OCI-LY7 (cell line): ENCODE measurements around the gene TRIM9. TPM values are rescaled to one million over a fixed set of nuclear protein-coding genes. Genes with fewer than 3 reads are reported as not detected.

Experiments
- BruUV-seq: library from RNA; stranded (reverse); fragments of 400-500 nt; replicated peaks from 2 replicates; lab custom pipeline; 2021; lab: Mats Ljungman, UMichigan
- CTCF ChIA-PET: fragments of 300-600 bp; sonication (Branson Sonifier 250); formaldehyde crosslinking; loops from one replicate; lab custom pipeline; 2022; ENCODE audit warnings: antibody characterized with exemption; ENCODE audit not compliant: unreplicated experiment; lab: Charles Lee
- POLR2A ChIA-PET: fragments of 300-600 bp; sonication (Branson Sonifier 250); formaldehyde crosslinking; loops from one replicate; lab custom pipeline; 2022; ENCODE audit warnings: antibody characterized with exemption; lab: Charles Lee
- DNase-seq: peaks from one replicate; pipeline ENCODE4 v3.0.0-alpha.2; 2015; ENCODE audit warnings: low spot score
- H2AFZ ChIP-seq: fragments of 200-600 bp; sonication (generic), shearing (Covaris generic); 2 replicates; pipeline ENCODE4 v1.6.1; 2014; ENCODE audit warnings: mild to moderate bottlenecking, antibody characterized with exemption, low read length, moderate library complexity
- H3K27ac ChIP-seq: fragments of 200-600 bp; sonication (generic); 2 replicates; pipeline ENCODE4 v1.5.1; 2014; ENCODE audit warnings: mixed run types, low read depth, mild to moderate bottlenecking, moderate library complexity, low read length, inconsistent platforms; ENCODE audit not compliant: poor library complexity, severe bottlenecking
- H3K36me3 ChIP-seq: fragments of 200-600 bp; sonication (generic); 2 replicates; pipeline ENCODE4 v1.6.1; 2014; ENCODE audit warnings: mild to moderate bottlenecking, antibody characterized with exemption, low read length, moderate library complexity, mixed read lengths; ENCODE audit not compliant: insufficient read depth
- H3K4me1 ChIP-seq: fragments of 200-600 bp; sonication (generic); 2 replicates; pipeline ENCODE4 v1.5.1; 2014; ENCODE audit warnings: mild to moderate bottlenecking, low read length; ENCODE audit not compliant: insufficient read depth, poor library complexity, severe bottlenecking
- H3K4me2 ChIP-seq: fragments of 200-600 bp; sonication (generic); 2 replicates; pipeline ENCODE4 v1.6.1; 2014; ENCODE audit warnings: mild to moderate bottlenecking, low read length
- H3K4me3 ChIP-seq: fragments of 200-600 bp; sonication (generic); 2 replicates; pipeline ENCODE4 v1.5.1; 2014; ENCODE audit warnings: mild to moderate bottlenecking, low read depth, low read length; ENCODE audit not compliant: poor library complexity, severe bottlenecking
- H3K79me2 ChIP-seq: fragments of 200-600 bp; sonication (generic); 2 replicates; pipeline ENCODE4 v1.6.1; 2016; ENCODE audit warnings: low read depth, mild to moderate bottlenecking, low read length, moderate library complexity, mixed read lengths; ENCODE audit not compliant: insufficient read depth
- H3K9me2 ChIP-seq: fragments of 200-600 bp; sonication (generic); 2 replicates; pipeline ENCODE4 v1.6.1; 2016; ENCODE audit warnings: mild to moderate bottlenecking, low read length, mixed read lengths; ENCODE audit not compliant: insufficient read depth
- H3K9me3 ChIP-seq: fragments of 200-600 bp; sonication (generic); 2 replicates; pipeline ENCODE4 v1.6.1; 2014; ENCODE audit warnings: mild to moderate bottlenecking, mixed run types, low read length, mixed read lengths
- H4K20me1 ChIP-seq: fragments of 200-600 bp; sonication (generic); 2 replicates; pipeline ENCODE4 v1.6.1; 2014; ENCODE audit warnings: mild to moderate bottlenecking, antibody characterized with exemption, low read length, moderate library complexity, mixed read lengths; ENCODE audit not compliant: insufficient read depth
- EZH2phosphoT487 ChIP-seq: fragments of 200-600 bp; sonication (generic); IDR thresholded peaks from 2 replicates; pipeline ENCODE4 v1.6.1; 2018; ENCODE audit warnings: low read depth, borderline replicate concordance, mild to moderate bottlenecking, mixed run types, antibody characterized with exemption, low read length, moderate library complexity, mixed read lengths
- intact Hi-C: fragments of 100-400 bp; cut with micrococcal nuclease; formaldehyde crosslinking; loops from one replicate; pipeline ENCODE4 v1.10.0; 2022; ENCODE audit not compliant: unreplicated experiment
- total RNA-seq, 2 experiments: library from RNA; depleted of rRNA in 1 of 2; stranded (reverse); fragments of >200 nt in 1 of 2; shearing (Covaris generic) in 1 of 2; gene quantifications; 2 replicates each; pipeline ENCODE4 v1.2.3, GENCODE V29; 2014 to 2022
- TF ChIP-seq, protein P1 (sequence below): fragments of 200-600 bp; sonication (generic); conservative IDR thresholded peaks from 2 replicates; pipeline ENCODE4 v1.5.1; 2014; ENCODE audit warnings: mild to moderate bottlenecking, antibody characterized with exemption, low read length, moderate library complexity, mixed read lengths

Gene TRIM9
- total RNA-seq, 2 experiments from 2014 or later: 1.4 to 7.9 TPM

DNA sequence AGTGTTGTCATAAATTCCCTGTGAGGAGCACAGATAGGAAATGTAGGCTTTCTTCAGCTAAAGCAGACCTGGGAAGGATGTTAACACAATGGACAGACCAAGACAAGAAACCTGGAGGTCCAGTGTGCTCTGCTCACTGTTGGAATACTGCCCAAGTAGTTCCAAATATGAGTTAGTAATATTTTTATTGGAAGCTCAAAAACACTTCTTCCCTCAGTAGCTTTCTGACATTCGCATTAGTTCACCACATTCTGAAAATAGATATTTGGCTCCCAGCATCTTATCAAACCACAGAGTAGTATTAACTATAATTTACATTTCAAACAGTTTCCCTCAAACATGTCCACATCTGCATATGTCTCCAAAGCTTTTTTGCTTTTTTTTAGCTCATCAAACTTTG, 75.8 kb downstream of the TRIM9 start:
- Histone ChIP-seq H3K4me3 (no peak overlapping the region), H3K27ac (no peak overlapping the region), H2AFZ (no peak overlapping the region), H3K9me2 (no peaks in the 10 kb centered on the region), H3K79me2 (no peaks in the 10 kb centered on the region), H3K4me1 (no peaks in the 10 kb centered on the region), H3K36me3 (no peaks in the 10 kb centered on the region), H3K4me2 (no peak overlapping the region), H3K9me3 (no peaks in the 10 kb centered on the region), H4K20me1 (no peaks in the 10 kb centered on the region)
- CTCF ChIA-PET: no interaction called here
- DNase-seq: no peak
- intact Hi-C loops: no loop called here
- BruUV-seq: no TSS peak
- TF ChIP-seq, protein P1, sequence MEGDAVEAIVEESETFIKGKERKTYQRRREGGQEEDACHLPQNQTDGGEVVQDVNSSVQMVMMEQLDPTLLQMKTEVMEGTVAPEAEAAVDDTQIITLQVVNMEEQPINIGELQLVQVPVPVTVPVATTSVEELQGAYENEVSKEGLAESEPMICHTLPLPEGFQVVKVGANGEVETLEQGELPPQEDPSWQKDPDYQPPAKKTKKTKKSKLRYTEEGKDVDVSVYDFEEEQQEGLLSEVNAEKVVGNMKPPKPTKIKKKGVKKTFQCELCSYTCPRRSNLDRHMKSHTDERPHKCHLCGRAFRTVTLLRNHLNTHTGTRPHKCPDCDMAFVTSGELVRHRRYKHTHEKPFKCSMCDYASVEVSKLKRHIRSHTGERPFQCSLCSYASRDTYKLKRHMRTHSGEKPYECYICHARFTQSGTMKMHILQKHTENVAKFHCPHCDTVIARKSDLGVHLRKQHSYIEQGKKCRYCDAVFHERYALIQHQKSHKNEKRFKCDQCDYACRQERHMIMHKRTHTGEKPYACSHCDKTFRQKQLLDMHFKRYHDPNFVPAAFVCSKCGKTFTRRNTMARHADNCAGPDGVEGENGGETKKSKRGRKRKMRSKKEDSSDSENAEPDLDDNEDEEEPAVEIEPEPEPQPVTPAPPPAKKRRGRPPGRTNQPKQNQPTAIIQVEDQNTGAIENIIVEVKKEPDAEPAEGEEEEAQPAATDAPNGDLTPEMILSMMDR: no peak
- TF ChIP-seq EZH2phosphoT487: no peak
- POLR2A ChIA-PET: interaction anchor here (1.1 kb wide), 1 partner anchor 21 kb away, joined by 3 read pairs; no protein-coding TSS in a partner anchor

DNA sequence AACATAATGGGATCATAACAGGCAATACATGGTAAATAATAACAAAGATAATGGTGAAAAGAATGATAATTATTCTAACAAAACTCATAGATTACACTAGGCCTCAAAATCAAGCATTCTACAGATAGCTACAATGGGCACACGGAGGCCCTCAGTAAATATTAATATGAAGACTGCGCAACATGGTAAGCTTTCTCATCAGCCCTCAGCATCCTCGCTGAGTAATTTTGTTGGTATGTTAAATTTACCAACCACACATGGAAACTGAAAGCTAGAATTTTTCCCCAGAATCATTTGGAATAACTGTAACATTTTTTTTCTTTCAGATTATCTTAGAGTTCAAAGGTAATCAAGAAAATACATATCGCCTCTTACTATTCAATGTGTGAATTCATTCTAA, 76.4 kb downstream of the TRIM9 start:
- Histone ChIP-seq H3K4me2 (no peak overlapping the region), H3K4me3 (no peak overlapping the region), H3K36me3 (no peaks in the 10 kb centered on the region), H3K4me1 (no peaks in the 10 kb centered on the region), H4K20me1 (no peaks in the 10 kb centered on the region), H3K27ac (no peak overlapping the region), H2AFZ (no peak overlapping the region), H3K79me2 (no peaks in the 10 kb centered on the region), H3K9me3 (no peaks in the 10 kb centered on the region), H3K9me2 (no peaks in the 10 kb centered on the region)
- ChIA-PET POLR2A (interaction anchor here (0.8 to 1.1 kb wide), 2 partner anchors 9 to 20 kb away, joined by 3 to 4 read pairs; no protein-coding TSS in a partner anchor), CTCF (no interaction called here)
- DNase-seq: no peak
- TF ChIP-seq EZH2phosphoT487: no peak
- TF ChIP-seq, protein P1: no peak
- intact Hi-C loops: no loop called here
- BruUV-seq: no TSS peak

DNA sequence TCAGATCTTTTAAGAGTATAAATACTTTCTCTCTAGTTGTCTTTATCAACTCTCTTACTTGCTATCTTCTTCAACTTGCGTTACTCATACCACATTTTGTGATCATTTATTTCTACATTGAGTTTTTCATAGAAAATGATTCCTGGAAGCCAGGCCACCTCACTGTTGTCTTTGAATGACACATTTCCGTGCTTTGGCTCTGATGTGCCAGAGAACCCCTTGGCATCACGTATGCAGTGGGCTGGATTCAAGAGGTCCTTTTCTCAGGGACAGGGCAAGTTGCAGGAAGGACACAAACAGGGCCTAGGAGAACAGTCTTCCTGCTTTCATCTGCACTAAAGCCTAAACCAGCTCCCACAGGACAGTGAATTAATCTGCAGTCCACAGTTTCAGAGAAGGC, 80.3 kb downstream of the TRIM9 start:
- no peaks in the 10 kb centered on the region for H3K9me3 ChIP-seq
- BruUV-seq: no TSS peak
- H2AFZ ChIP-seq: no peak overlapping the region
- no peak overlapping the region for H3K4me2 ChIP-seq
- H3K36me3 ChIP-seq: no peaks in the 10 kb centered on the region
- DNase-seq: no peak
- no peak overlapping the region for H3K27ac ChIP-seq
- CTCF ChIA-PET: no interaction called here
- POLR2A ChIA-PET: no interaction called here
- H3K79me2 ChIP-seq: no peaks in the 10 kb centered on the region
- no peaks in the 10 kb centered on the region for H3K9me2 ChIP-seq
- intact Hi-C loops: no loop called here
- no peaks in the 10 kb centered on the region for H4K20me1 ChIP-seq
- no peak overlapping the region for H3K4me3 ChIP-seq
- TF ChIP-seq EZH2phosphoT487: no peak
- TF ChIP-seq, protein P1: no peak
- no peaks in the 10 kb centered on the region for H3K4me1 ChIP-seq
